Measurements from ENCODE around the gene IFNGR1. TPM values are rescaled to one million over a fixed set of nuclear protein-coding genes. Genes with fewer than 3 reads are reported as not detected.
A peak's percentile ranks its signal among the peaks of the same experiment; 100 is the strongest.
"Not testable (repeated sequence)": the region's sequence is repeated elsewhere in the genome, so short reads cannot be mapped to it uniquely, and the experiment has no call there.

The IFNGR1 gene
- total RNA-seq, 1 donor from 2014 or later, result 103 TPM

- ATAC-seq, result peak; percentile 59
- DNase-seq (ENCODE audit: missing footprints), result no peak
- intact Hi-C loops (cut with DNase I), result loop anchor here (5.0 kb wide), 1 partner anchor 44 kb away; no protein-coding TSS in a partner anchor
Measured at GRCh38 chr6:137217801-137218472, 1.2 kb downstream of the IFNGR1 start.

- DNase-seq (ENCODE audit: missing footprints) (no peak), ATAC-seq (peak; percentile 15)
- intact Hi-C loops (cut with DNase I), result loop anchor here (5.0 kb wide), 1 partner anchor 45 kb away; no protein-coding TSS in a partner anchor
Measured at GRCh38 chr6:137216875-137217553, 2.2 kb downstream of the IFNGR1 start.

GRCh38 chr6:137216106-137216505 is 3.1 kb downstream of the IFNGR1 start:
- intact Hi-C loops (cut with DNase I), result loop anchor here (5.0 kb wide), 1 partner anchor 46 kb away; no protein-coding TSS in a partner anchor
- no peak for DNase-seq (ENCODE audit: missing footprints)
- no peak for ATAC-seq

- intact Hi-C loops (cut with DNase I), result loop anchor here (5.0 kb wide), 1 partner anchor 47 kb away; no protein-coding TSS in a partner anchor
- ATAC-seq; DNase-seq (ENCODE audit: missing footprints): not testable (repeated sequence)
Measured at GRCh38 chr6:137215630-137216029, 3.6 kb downstream of the IFNGR1 start.

GRCh38 chr6:137214931-137215330 is 4.3 kb downstream of the IFNGR1 start:
- intact Hi-C loops (cut with DNase I), result loop anchor here (5.0 kb wide), 2 partner anchors 47 to 97 kb away; no protein-coding TSS in a partner anchor
- ATAC-seq, result no peak
- DNase-seq (ENCODE audit: missing footprints), result no peak

- ATAC-seq, result no peak
- intact Hi-C loops (cut with DNase I), result loop anchor here (5.0 kb wide), 1 partner anchor 98 kb away; no protein-coding TSS in a partner anchor
- DNase-seq (ENCODE audit: missing footprints), result no peak
Measured at GRCh38 chr6:137213813-137214212, 5.4 kb downstream of the IFNGR1 start.

- ATAC-seq (no peak), DNase-seq (ENCODE audit: missing footprints) (no peak)
- intact Hi-C loops (cut with DNase I), result loop anchor here (5.0 kb wide), 1 partner anchor 99 kb away; no protein-coding TSS in a partner anchor
Measured at GRCh38 chr6:137213331-137213740, 5.8 kb downstream of the IFNGR1 start.

- DNase-seq (ENCODE audit: missing footprints), result no peak
- no peak for ATAC-seq
- intact Hi-C loops (cut with DNase I), result loop anchor here (5.0 kb wide), 1 partner anchor 100 kb away; no protein-coding TSS in a partner anchor
Measured at GRCh38 chr6:137211910-137212309, 7.3 kb downstream of the IFNGR1 start.

GRCh38 chr6:137210903-137211302 is 8.3 kb downstream of the IFNGR1 start:
- intact Hi-C loops (cut with DNase I), result loop anchor here (5.0 kb wide), 1 partner anchor 101 kb away; no protein-coding TSS in a partner anchor
- DNase-seq (ENCODE audit: missing footprints) (no peak), ATAC-seq (peak; percentile 82)

- no peak for DNase-seq (ENCODE audit: missing footprints)
- ATAC-seq, result no peak
- intact Hi-C loops (cut with DNase I), result loop anchor here (10.0 kb wide), 1 partner anchor 243 kb away; no protein-coding TSS in a partner anchor
Measured at GRCh38 chr6:137208279-137208678, 10.9 kb downstream of the IFNGR1 start.

- intact Hi-C loops (cut with DNase I), result loop anchor here (10.0 kb wide), 1 partner anchor 243 kb away; no protein-coding TSS in a partner anchor
- DNase-seq (ENCODE audit: missing footprints); ATAC-seq: not testable (repeated sequence)
Measured at GRCh38 chr6:137207457-137207856, 11.7 kb downstream of the IFNGR1 start.

- no peak for ATAC-seq
- DNase-seq (ENCODE audit: missing footprints), result no peak
- intact Hi-C loops (cut with DNase I), result loop anchor here (10.0 kb wide), 1 partner anchor 242 kb away; no protein-coding TSS in a partner anchor
Measured at GRCh38 chr6:137206577-137206976, 12.6 kb downstream of the IFNGR1 start.

- intact Hi-C loops (cut with DNase I), result loop anchor here (5.0 to 10.0 kb wide), 2 partner anchors 106 to 238 kb away; no protein-coding TSS in a partner anchor
- ATAC-seq (no peak), DNase-seq (ENCODE audit: missing footprints) (no peak)
Measured at GRCh38 chr6:137203256-137203655, 15.9 kb downstream of the IFNGR1 start.

GRCh38 chr6:137202078-137202477 is 17.1 kb downstream of the IFNGR1 start:
- ATAC-seq (peak; percentile 80), DNase-seq (ENCODE audit: missing footprints) (no peak)
- intact Hi-C loops (cut with DNase I), result loop anchor here (5.0 to 10.0 kb wide), 2 partner anchors 105 to 237 kb away; no protein-coding TSS in a partner anchor

GRCh38 chr6:137201006-137201405 is 18.2 kb downstream of the IFNGR1 start:
- no peak for DNase-seq (ENCODE audit: missing footprints)
- intact Hi-C loops (cut with DNase I), result loop anchor here (5.0 to 10.0 kb wide), 2 partner anchors 104 to 236 kb away; no protein-coding TSS in a partner anchor
- no peak for ATAC-seq

GRCh38 chr6:137200288-137200687 is 18.9 kb downstream of the IFNGR1 start:
- intact Hi-C loops (cut with DNase I), result loop anchor here (5.0 to 10.0 kb wide), 2 partner anchors 103 to 235 kb away; no protein-coding TSS in a partner anchor

GRCh38 chr6:137197684-137198645 is 21.2 kb downstream of the IFNGR1 start:
- intact Hi-C loops (cut with DNase I), result no loop called here
- no peak for ATAC-seq
- DNase-seq (ENCODE audit: missing footprints), result no peak

More at GRCh38 chr6:137200288-137200687, 18.9 kb downstream of the IFNGR1 start:
- DNase-seq (ENCODE audit: missing footprints) (no peak), ATAC-seq (no peak)
